ES-I3 (cell line): Measurements from ENCODE around the gene SDK1.

Experiments
- H3K36me3 ChIP-seq: 2 replicates; pipeline ENCODE4 v1.6.1; 2013; ENCODE audit warnings: mild to moderate bottlenecking, low read length, control low read depth, moderate library complexity; ENCODE audit not compliant: insufficient read depth
- H3K4me1 ChIP-seq: 2 replicates; pipeline ENCODE4 v1.6.1; 2013; ENCODE audit warnings: mild to moderate bottlenecking, control low read depth, low read length; ENCODE audit not compliant: insufficient read depth
- H3K9ac ChIP-seq: 2 replicates; pipeline ENCODE4 v1.6.1; 2013; ENCODE audit warnings: low read depth, mild to moderate bottlenecking, low read length, moderate library complexity
- H3K9me3 ChIP-seq: 2 replicates; pipeline ENCODE4 v1.6.1; 2013; ENCODE audit warnings: mild to moderate bottlenecking, low read length, moderate library complexity; ENCODE audit not compliant: control insufficient read depth, insufficient read depth

Gene SDK1, protein sequence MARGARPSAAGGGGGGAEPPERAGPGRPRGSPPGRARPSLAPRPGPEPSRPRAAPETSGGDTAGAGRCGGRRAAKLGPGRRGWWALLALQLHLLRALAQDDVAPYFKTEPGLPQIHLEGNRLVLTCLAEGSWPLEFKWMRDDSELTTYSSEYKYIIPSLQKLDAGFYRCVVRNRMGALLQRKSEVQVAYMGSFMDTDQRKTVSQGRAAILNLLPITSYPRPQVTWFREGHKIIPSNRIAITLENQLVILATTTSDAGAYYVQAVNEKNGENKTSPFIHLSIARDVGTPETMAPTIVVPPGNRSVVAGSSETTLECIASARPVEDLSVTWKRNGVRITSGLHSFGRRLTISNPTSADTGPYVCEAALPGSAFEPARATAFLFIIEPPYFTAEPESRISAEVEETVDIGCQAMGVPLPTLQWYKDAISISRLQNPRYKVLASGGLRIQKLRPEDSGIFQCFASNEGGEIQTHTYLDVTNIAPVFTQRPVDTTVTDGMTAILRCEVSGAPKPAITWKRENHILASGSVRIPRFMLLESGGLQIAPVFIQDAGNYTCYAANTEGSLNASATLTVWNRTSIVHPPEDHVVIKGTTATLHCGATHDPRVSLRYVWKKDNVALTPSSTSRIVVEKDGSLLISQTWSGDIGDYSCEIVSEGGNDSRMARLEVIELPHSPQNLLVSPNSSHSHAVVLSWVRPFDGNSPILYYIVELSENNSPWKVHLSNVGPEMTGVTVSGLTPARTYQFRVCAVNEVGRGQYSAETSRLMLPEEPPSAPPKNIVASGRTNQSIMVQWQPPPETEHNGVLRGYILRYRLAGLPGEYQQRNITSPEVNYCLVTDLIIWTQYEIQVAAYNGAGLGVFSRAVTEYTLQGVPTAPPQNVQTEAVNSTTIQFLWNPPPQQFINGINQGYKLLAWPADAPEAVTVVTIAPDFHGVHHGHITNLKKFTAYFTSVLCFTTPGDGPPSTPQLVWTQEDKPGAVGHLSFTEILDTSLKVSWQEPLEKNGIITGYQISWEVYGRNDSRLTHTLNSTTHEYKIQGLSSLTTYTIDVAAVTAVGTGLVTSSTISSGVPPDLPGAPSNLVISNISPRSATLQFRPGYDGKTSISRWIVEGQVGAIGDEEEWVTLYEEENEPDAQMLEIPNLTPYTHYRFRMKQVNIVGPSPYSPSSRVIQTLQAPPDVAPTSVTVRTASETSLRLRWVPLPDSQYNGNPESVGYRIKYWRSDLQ (N-terminal part only)

DNA sequence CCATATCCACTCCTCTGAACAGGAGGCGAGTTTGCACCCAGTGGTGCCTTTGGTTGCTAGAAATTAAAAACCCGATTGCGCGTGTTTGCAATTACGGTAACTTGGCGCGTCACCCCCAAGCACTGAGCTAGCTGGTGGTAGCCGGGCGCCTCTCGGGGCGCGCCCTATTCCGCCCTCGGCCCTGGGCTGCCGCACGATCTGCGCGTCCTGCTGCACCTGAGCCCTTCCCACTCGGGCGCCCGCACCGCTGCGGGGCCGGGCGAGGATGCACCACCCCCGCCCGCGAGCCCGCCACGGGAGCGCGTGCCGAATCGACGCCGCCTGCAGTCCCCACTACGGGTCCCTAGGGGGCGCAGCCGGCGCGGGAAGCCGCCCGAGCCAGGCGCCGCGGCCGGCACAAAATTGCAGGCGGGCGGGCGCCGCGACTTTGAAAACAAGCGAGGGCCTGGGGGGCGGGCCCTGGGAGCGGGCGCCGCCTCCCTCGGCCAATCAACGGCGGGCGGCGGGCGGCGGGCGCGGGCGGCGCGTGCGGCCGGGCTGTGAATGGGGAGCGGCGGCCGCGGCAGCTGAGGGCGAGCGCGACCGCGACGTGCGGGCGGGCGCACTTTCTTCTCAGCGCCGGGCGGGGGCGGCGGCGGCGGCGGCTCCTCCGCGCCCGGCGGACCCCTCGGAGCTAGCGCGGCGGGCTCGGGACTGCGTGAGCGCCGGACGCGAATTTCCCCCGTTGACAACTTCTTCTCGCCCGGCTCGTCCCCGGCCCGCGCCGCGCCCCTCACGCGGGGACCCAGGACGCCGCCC is at the start of gene SDK1:
TSS of gene SDK1 (plus strand) at position 602 of the 798 bp plus-strand sequence. CDS start 335 bp downstream, outside the sequence.
- no peaks in the 10 kb centered on the region for H3K36me3 ChIP-seq
- H3K9me3 ChIP-seq: no peaks in the 10 kb centered on the region
- peak within 1 kb of the TSS; percentile 77 for H3K9ac ChIP-seq
- H3K4me1 ChIP-seq: no peaks in the 10 kb centered on the region

DNA sequence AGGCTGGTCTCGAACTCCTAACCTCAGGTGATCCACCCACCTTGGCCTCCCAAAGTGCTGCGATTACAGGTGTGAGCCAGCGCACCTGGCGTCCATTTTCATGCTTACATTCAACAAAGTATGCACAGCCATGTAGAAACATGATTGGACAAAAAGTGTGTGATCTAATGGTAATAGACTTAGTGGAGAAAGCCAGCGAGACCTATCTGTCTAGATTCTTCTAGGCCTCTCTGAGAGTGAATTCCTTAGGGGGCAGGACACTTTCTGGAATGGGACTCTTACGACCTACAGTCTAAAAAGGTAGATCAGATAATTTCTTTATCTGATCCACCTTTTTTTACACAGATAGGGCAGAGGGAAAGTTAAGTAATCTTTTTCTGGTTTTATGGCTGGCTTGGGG is 46.3 kb upstream of the SDK1 start:
- H3K4me1 ChIP-seq: no peaks in the 10 kb centered on the region
- no peaks in the 10 kb centered on the region for H3K36me3 ChIP-seq
- no peak overlapping the region for H3K9ac ChIP-seq
- no peaks in the 10 kb centered on the region for H3K9me3 ChIP-seq

DNA sequence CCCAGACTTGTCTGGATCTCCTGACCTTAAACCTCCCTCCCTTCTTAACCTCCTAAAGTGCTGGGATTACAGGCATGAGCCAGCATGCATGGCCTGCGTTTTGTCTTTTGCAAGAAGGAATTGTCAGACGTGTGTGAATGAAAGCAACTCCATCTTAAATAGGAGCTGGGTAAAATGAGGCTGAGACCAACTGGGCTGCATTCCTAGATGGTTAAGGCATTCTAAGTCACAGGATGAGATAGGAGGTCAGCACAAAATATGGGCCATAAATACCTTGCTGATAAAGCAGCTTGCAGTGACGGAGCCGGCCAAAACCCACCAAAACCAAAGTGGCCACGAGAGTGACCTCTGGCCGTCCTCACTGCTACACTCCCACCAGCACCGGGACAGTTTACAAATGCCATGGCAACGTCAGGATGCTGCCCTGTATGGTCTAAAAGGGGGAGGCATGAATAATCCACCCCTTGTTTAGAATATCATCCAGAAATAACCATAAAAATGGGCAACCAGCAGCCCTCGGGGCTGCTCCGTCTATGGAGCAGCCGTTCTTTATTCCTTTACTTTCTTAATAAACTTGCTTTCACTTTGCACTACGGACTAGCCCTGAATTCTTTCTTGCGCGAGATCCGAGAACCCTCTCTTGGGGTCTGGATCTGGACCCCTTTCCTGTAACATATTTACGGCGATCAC is 41.2 kb upstream of the SDK1 start:
- Histone ChIP-seq H3K9ac (no peak overlapping the region), H3K36me3 (no peaks in the 10 kb centered on the region), H3K4me1 (no peaks in the 10 kb centered on the region), H3K9me3 (no peaks in the 10 kb centered on the region; the same call in 1 of the 2 replicates)

DNA sequence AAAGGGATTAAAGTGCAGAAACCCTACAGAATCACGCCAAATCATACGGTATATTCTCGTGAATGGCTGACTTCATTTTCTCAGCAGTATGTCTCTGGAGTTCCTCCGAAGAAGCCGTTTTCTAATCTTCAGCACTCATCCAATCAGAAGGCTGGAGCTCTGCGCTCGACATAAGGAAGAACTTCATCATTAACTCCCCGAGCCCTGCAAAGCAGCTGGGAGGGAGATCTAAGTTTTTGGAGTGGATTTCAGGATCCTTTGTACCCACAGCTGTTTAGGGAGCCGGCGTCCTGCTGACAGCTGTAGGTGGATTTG is 40.7 kb upstream of the SDK1 start:
- H3K36me3 ChIP-seq: no peaks in the 10 kb centered on the region
- no peak overlapping the region for H3K9ac ChIP-seq
- H3K9me3 ChIP-seq: no peaks in the 10 kb centered on the region; the same call in 1 of the 2 replicates
- no peaks in the 10 kb centered on the region for H3K4me1 ChIP-seq

DNA sequence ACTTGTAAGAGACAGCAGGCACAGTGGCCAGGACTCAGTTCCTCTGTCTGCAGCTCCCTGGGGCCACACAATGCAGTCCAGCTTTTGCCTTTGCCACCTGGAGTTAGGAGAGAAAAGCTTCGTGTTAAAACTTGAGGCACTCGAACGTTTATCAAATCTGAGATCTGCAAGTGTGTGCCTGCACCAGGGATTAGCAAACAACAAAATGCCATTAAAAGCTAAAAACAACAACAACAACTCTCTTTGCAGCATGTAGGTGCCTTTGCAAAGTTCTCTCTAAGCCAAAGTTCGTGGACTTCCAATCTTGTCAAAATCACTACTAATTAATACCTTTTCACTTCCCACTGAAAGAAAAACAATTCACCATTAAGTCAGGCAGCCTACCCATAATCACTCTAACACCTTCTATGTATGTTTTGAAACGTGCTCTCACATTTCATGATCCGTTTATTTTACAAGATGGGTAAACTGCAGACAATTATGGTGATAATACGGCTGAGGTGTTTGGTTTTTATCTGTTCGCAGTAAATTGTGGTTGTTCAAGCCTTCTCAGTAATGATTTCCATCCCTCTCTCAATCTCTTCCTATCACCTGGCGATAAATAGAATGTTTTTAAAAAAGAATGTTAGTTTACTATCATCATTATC is 36.2 kb upstream of the SDK1 start:
- Histone ChIP-seq H3K4me1 (no peaks in the 10 kb centered on the region), H3K36me3 (no peaks in the 10 kb centered on the region), H3K9ac (no peak overlapping the region), H3K9me3 (no peaks in the 10 kb centered on the region; the same call in 1 of the 2 replicates)

DNA sequence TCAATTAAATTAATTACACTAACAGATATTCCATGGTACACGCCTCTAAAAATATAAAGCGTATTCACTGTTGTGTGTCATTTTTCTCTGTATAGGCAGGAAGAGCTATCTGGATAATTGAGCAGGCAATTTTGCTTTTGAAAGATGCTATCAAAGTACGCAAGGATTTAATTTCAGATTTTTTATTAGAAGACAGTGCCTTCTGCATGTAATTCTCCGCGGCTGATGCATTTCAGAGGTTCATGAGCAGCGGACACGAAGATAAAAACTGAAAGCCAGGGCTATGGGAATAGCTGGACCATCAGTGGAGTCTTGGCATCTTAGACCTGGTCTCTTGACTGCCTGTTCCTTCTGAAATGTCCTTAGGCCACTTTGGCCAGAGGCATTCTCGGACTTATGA is 35.7 kb upstream of the SDK1 start:
- Histone ChIP-seq H3K9me3 (no peaks in the 10 kb centered on the region; the same call in 1 of the 2 replicates), H3K9ac (no peak overlapping the region), H3K36me3 (no peaks in the 10 kb centered on the region), H3K4me1 (no peaks in the 10 kb centered on the region)

DNA sequence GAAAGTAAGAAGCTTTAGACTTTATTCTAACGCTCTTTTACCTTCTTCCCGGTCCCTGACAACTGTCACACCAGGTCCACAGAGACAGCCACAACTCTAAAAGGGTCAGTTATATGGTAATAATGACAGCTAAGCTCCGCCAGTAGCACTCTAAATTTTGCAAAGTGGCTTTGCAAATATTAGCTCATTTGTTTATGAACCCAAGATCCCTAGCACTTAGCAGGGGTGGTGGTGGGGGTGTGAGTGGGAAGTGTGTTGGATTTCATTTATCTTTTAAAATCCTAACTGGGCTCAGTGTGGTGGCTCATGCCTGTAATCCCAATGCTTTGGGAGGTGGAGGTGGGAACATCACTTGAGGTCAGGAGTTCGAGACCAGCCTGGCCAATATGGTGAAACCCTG is 34.8 kb upstream of the SDK1 start:
- Histone ChIP-seq H3K4me1 (no peaks in the 10 kb centered on the region), H3K36me3 (no peaks in the 10 kb centered on the region), H3K9ac (no peak overlapping the region), H3K9me3 (no peaks in the 10 kb centered on the region; the same call in 1 of the 2 replicates)

DNA sequence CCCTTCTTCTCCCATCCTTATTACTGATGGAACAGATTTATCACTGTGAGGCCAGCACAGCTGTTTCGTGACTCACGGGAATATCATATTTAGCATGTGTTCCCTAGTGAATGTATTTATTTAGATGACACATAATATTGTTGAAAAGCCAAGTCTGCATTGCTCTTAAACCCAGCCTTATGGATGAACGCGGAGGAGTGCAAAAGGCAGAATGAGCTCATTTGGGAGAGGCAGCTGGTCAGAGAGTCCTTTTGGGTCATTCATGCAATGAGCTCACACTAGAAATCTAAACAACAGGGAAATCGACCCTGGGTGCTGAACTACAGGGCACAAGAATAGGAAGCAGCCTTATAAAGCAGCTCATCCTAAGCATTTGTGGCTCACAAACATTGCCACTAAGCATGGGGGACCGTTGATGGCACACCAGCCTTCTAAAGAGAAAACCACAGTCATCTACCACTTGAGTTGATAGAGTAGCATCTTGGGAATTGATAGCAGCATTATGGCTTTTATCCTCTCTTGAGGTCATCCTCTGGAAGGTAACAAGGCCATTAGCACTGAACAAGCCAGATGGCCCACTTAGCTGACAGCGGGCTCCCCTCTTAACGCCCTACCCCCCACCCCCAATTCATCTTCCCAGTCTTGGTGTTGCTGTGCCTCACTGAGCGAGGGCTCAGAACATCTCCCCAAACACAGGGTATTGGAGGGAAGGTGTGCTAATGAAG is 32.9 kb upstream of the SDK1 start:
- Histone ChIP-seq H3K36me3 (no peaks in the 10 kb centered on the region), H3K9ac (no peak overlapping the region), H3K4me1 (no peaks in the 10 kb centered on the region), H3K9me3 (no peaks in the 10 kb centered on the region)

DNA sequence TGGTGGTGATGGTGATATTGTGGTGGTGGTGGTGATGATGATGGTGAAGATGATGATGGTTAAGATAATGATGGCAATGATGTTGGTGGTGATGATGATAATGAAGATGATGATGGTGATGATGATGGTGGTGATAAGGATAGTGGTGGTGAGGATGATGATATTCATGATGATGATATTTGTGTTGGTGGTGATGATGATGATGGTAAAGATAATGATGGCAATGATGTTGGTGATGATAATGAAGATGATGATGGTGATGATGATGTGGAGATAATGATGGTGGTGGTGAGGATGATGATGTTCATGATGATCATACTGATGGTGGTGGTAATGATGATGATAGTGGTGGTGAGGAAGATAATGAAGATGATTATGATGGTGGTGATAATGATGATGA is 30.7 kb upstream of the SDK1 start:
- Histone ChIP-seq H3K4me1 (no peaks in the 10 kb centered on the region), H3K36me3 (no peaks in the 10 kb centered on the region), H3K9ac (no peak overlapping the region), H3K9me3 (no peaks in the 10 kb centered on the region)

DNA sequence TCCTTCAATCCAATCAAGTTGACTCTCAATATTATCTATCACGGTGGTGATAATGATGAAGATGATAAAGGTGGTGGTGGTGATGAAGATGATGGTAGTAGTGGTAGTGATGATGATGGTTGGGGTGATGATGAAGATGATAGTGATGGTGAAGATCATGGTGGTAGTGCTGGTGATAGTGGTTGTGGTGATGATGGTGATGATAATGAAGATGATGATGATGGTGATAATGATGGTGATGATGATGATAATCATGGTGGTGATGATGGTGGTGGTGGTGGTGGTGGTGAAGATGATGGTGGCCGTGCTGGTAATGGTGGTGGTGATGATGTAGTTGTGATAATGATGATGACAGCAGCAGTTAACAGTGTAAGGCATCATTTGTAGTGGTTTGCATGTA is 29.8 kb upstream of the SDK1 start:
- no peaks in the 10 kb centered on the region for H3K4me1 ChIP-seq
- H3K9ac ChIP-seq: no peak overlapping the region
- H3K9me3 ChIP-seq: no peaks in the 10 kb centered on the region
- H3K36me3 ChIP-seq: no peaks in the 10 kb centered on the region

DNA sequence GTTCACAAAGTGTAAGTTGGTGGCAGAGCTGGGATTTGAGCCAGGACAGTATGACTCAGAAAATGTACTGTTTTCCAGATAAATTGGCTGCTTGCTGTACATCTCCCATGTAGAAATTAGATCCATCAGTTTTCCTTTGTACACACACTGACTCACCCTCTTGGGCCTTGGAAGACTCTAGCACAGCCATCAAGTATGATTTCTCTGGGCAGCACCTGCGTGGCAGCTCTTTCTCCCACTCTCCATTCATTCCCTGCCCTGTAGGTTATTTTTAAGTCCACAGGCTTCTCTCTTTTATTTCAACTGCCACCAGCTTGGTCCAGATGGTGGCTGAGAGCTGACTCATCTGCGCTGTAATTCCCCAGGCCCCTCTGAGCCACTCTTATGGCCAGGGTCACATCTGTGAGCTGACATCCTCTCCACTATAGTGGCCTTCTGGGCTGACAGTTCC is 28.3 kb upstream of the SDK1 start:
- Histone ChIP-seq H3K9ac (no peak overlapping the region), H3K4me1 (no peaks in the 10 kb centered on the region), H3K36me3 (no peaks in the 10 kb centered on the region)

DNA sequence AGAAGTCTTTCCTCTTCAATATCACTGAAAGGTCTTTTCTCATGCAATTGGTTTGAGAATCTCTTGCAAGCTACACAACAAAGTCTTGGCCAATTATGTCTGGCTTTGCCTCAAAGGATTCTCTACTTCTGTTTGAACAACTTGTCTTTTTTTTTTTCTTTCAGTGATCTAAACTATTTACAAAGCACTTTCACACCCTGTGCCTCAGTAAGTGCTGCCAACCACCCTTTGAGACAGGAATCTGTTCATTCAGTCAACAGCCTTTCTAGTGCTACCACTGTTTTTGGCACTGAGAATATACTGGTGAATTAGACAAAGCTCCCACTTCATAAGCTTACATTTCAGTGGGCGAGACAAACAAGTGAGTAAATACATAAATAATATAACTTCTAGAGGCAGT is 26.9 kb upstream of the SDK1 start:
- Histone ChIP-seq H3K36me3 (no peaks in the 10 kb centered on the region), H3K9ac (no peak overlapping the region), H3K4me1 (no peaks in the 10 kb centered on the region), H3K9me3 (no peaks in the 10 kb centered on the region)

More for the DNA sequence above, 28.3 kb upstream of the SDK1 start:
- H3K9me3 ChIP-seq: no peaks in the 10 kb centered on the region
